ENCODE measurements around the gene GCNT1.

GRCh38 chr9:76465442-76466298 lies 6.7 kb downstream of the GCNT1 start:
- TF ChIP-seq CTCF (conservative IDR thresholded peaks at IDR 0.05 in 1 of 2, IDR thresholded peaks at IDR 0.05 in 1 of 2; ENCODE audit: low read depth in 1 of 2, low read length in 2 of 2), result no peak
- no peak for TF ChIP-seq EZH2 (IDR thresholded peaks at IDR 0.05; ENCODE audit: low read length, missing control alignments)

Data from fibroblast of lung (primary cell).